DOHH2 (cell line): ENCODE results near the gene IFNGR2.

ENCODE experiments used
- H3F3A ChIP-seq: fragments of 200-600 bp; sonication (generic), shearing (Covaris generic); 2 replicates; pipeline ENCODE4 v1.6.0; 2016; ENCODE audit warnings: antibody characterized with exemption, mild to moderate bottlenecking; ENCODE audit not compliant: control insufficient read depth, insufficient read depth
- H3K27ac ChIP-seq: fragments of 200-600 bp; sonication (generic); 2 replicates; pipeline ENCODE4 v1.5.1; 2014; ENCODE audit warnings: low read depth, mild to moderate bottlenecking, low read length, moderate library complexity
- H3K27me3 ChIP-seq: fragments of 200-600 bp; sonication (generic); 2 replicates; pipeline ENCODE4 v1.6.1; 2014; ENCODE audit warnings: mild to moderate bottlenecking, low read length, mixed read lengths; ENCODE audit not compliant: control insufficient read depth
- H3K36me3 ChIP-seq: fragments of 200-600 bp; sonication (generic); 2 replicates; pipeline ENCODE4 v1.6.1; 2014; ENCODE audit warnings: mild to moderate bottlenecking, low read length, moderate library complexity, mixed read lengths; ENCODE audit not compliant: control insufficient read depth
- H3K4me1 ChIP-seq: fragments of 200-600 bp; sonication (generic); 2 replicates; pipeline ENCODE4 v1.6.1; 2014; ENCODE audit warnings: mild to moderate bottlenecking, low read length, mixed read lengths; ENCODE audit not compliant: control insufficient read depth
- H3K4me2 ChIP-seq: fragments of 200-600 bp; sonication (generic); 2 replicates; pipeline ENCODE4 v1.6.0; 2014; ENCODE audit warnings: mild to moderate bottlenecking, low read length, moderate library complexity
- H3K4me3 ChIP-seq: fragments of 200-600 bp; sonication (generic); 2 replicates; pipeline ENCODE4 v1.5.1; 2014; ENCODE audit warnings: mild to moderate bottlenecking, low read length, mixed read lengths
- H3K79me2 ChIP-seq: fragments of 200-600 bp; sonication (generic); 2 replicates; pipeline ENCODE4 v1.6.1; 2014; ENCODE audit warnings: mild to moderate bottlenecking, low read length, mixed read lengths; ENCODE audit not compliant: control insufficient read depth
- H3K9me2 ChIP-seq: fragments of 200-600 bp; sonication (generic); replicated peaks from 2 replicates; pipeline ENCODE4 v1.6.1; 2014; ENCODE audit warnings: mild to moderate bottlenecking, low read length, mixed read lengths; ENCODE audit not compliant: control insufficient read depth
- H3K9me3 ChIP-seq: fragments of 200-600 bp; sonication (generic); 2 replicates; pipeline ENCODE4 v1.6.1; 2014; ENCODE audit warnings: antibody characterized with exemption, low read length, mixed read lengths; ENCODE audit not compliant: control insufficient read depth, insufficient read depth
- H4K20me1 ChIP-seq: fragments of 200-600 bp; sonication (generic); 2 replicates; pipeline ENCODE4 v1.6.0; 2014; ENCODE audit warnings: low read depth, mild to moderate bottlenecking, antibody characterized with exemption, low read length, moderate library complexity; ENCODE audit not compliant: control insufficient read depth, insufficient read depth
- CTCF ChIP-seq: fragments of 200-600 bp; sonication (generic); IDR thresholded peaks from one replicate; pipeline ENCODE4 v1.5.1; 2014; ENCODE audit warnings: antibody characterized with exemption, mild to moderate bottlenecking, low read depth, low read length; ENCODE audit not compliant: poor library complexity, severe bottlenecking
- EZH2phosphoT487 ChIP-seq: fragments of 200-600 bp; sonication (generic); IDR thresholded peaks from 2 replicates; pipeline ENCODE4 v1.6.1; 2017; ENCODE audit warnings: borderline replicate concordance, mild to moderate bottlenecking, antibody characterized with exemption, low read length, moderate library complexity, mixed read lengths

IFNGR2 gene

GRCh38 chr21:33481314-33481943, 78.2 kb downstream of the IFNGR2 start:
- H3K27me3 ChIP-seq: no peaks in the 10 kb centered on the region
- no peak overlapping the region for H3K27ac ChIP-seq
- H3K4me2 ChIP-seq: peak overlapping the region; percentile 61; the same call in 1 of the 2 replicates
- H3F3A ChIP-seq: peaks cover 2% of the 10 kb centered on the region; the same call in 1 of the 2 replicates
- no peak overlapping the region for H3K4me3 ChIP-seq
- peaks cover 13% of the 10 kb centered on the region for H3K4me1 ChIP-seq
- H3K36me3 ChIP-seq: 0 out of 2 replicates have a peak, but pooled peaks cover 2% of the 10 kb centered on the region
- H3K9me3 ChIP-seq: no peaks in the 10 kb centered on the region
- H3K79me2 ChIP-seq: peaks cover 25% of the 10 kb centered on the region
- H4K20me1 ChIP-seq: no peaks in the 10 kb centered on the region
- TF ChIP-seq EZH2phosphoT487: no peak
- TF ChIP-seq CTCF: no peak
- H3K9me2 ChIP-seq: no peaks in the 10 kb centered on the region
